HepG2 (cell line): Measurements from ENCODE around the gene IQCH. TPM values are rescaled to one million over a fixed set of nuclear protein-coding genes. Genes with fewer than 3 reads are reported as not detected.

ENCODE experiments used
- ATAC-seq: fragments of 200-7000 bp; cut with Tn5 transposase; 3 replicates; pipeline ENCODE4 v1.9.1; 2020; ENCODE audit warnings: mild to moderate bottlenecking, moderate library complexity
- BruUV-seq: library from RNA; stranded (reverse); fragments of 400-500 nt; replicated peaks from 2 replicates; lab custom pipeline; 2021; lab: Mats Ljungman, UMichigan
- CTCF ChIA-PET: fragments of 300-600 bp; formaldehyde crosslinking; extraction: SDS; loops from one replicate; lab custom pipeline; 2021; ENCODE audit warnings: low total read pairs, inconsistent platforms, low intra/inter-chr PET ratio; lab: Yijun Ruan, JAX
- POLR2A ChIA-PET: fragments of 350-600 bp; sonication (Branson Sonifier 250); formaldehyde crosslinking; loops from one replicate; lab custom pipeline; 2020; ENCODE audit warnings: antibody characterized with exemption, inconsistent platforms; lab: Yijun Ruan, JAX
- DNase-seq: peaks from one replicate; pipeline ENCODE4 v3.0.0-alpha.2; 2015; ENCODE audit warnings: low spot score
- FAIRE-seq: peaks from 3 replicates; lab custom pipeline; 2011; peaks lifted over from hg19 to GRCh38; lab: Jason Lieb, UNC
- H2AFZ ChIP-seq: one replicate; pipeline ENCODE4 v1.6.1; 2011; ENCODE audit warnings: low read length, inconsistent platforms
- H3K27ac ChIP-seq: fragments of 300-600 bp; 3 replicates; pipeline ENCODE4 v1.8.0; 2011; ENCODE audit warnings: mixed run types, mild to moderate bottlenecking, mixed read lengths, low read length, inconsistent platforms; ENCODE audit not compliant: insufficient read depth; ENCODE audit errors: extremely low read length
- H3K27me3 ChIP-seq, 2 experiments: fragments of 200-600 bp in 1 of 2; 2 replicates in 1 of 2; 3 replicates in 1 of 2; pipeline versions ENCODE4 v1.6.0 to v1.8.0; 2011; ENCODE audit warnings: low read length in 2 of 2, mild to moderate bottlenecking in 2 of 2, moderate library complexity in 2 of 2, inconsistent platforms in 1 of 2; ENCODE audit not compliant: insufficient read depth in 2 of 2, control insufficient read depth in 1 of 2
- H3K36me3 ChIP-seq, 2 experiments: fragments of 200-600 bp in 1 of 2; replicated peaks in 1 of 2; 2 replicates in 1 of 2; 3 replicates in 1 of 2; pipeline versions ENCODE4 v1.5.1 to v1.8.0; 2011; ENCODE audit warnings: low read length in 2 of 2, inconsistent platforms in 1 of 2; ENCODE audit not compliant: insufficient read depth in 2 of 2, control insufficient read depth in 1 of 2
- H3K4me1 ChIP-seq: 2 replicates; pipeline ENCODE4 v1.5.1; 2012; ENCODE audit warnings: low read length, inconsistent platforms; ENCODE audit not compliant: insufficient read depth
- H3K4me2 ChIP-seq: 2 replicates; pipeline ENCODE4 v1.6.0; 2011; ENCODE audit warnings: low read depth, low read length, inconsistent platforms
- H3K4me3 ChIP-seq, 3 experiments: fragments of 200-600 bp in 1 of 3; sonication (generic), shearing (Covaris generic) in 1 of 3; replicated peaks in 1 of 3; 2 replicates each; pipeline ENCODE4 v1.5.1; 2011 to 2016; ENCODE audit warnings: low read length in 3 of 3, inconsistent platforms in 2 of 3, low read depth in 2 of 3, mild to moderate bottlenecking in 2 of 3, control low read depth in 1 of 3, mixed read lengths in 1 of 3; ENCODE audit not compliant: insufficient read depth in 1 of 3
- H3K79me2 ChIP-seq: one replicate; pipeline ENCODE4 v1.6.1; 2011; ENCODE audit warnings: low read length, inconsistent platforms; ENCODE audit not compliant: insufficient read depth
- H3K9ac ChIP-seq: 2 replicates; pipeline ENCODE4 v1.6.0; 2011; ENCODE audit warnings: mild to moderate bottlenecking, low read depth, low read length, inconsistent platforms; ENCODE audit not compliant: insufficient read depth
- H3K9me3 ChIP-seq: 2 replicates; pipeline ENCODE4 v1.5.1; 2012; ENCODE audit warnings: mild to moderate bottlenecking, low read length
- H4K20me1 ChIP-seq: 2 replicates; pipeline ENCODE4 v1.6.0; 2011; ENCODE audit warnings: inconsistent platforms, mild to moderate bottlenecking, low read length, moderate library complexity; ENCODE audit not compliant: insufficient read depth
- CHD4 ChIP-seq: fragments of 200-600 bp; sonication (generic); IDR thresholded peaks from 2 replicates; pipeline ENCODE4 v1.7.0; 2017; ENCODE audit warnings: mild to moderate bottlenecking, low read length, borderline replicate concordance
- KAT7 ChIP-seq: IDR thresholded peaks from 2 replicates; pipeline ENCODE4 v1.6.1; 2018; ENCODE audit warnings: borderline replicate concordance, missing compliant biosample characterization
- ONECUT2 ChIP-seq: sonication (generic); formaldehyde crosslinking; IDR thresholded peaks from 2 replicates; pipeline ENCODE4 v1.4.0; 2020; ENCODE audit warnings: missing genetic modification reagents
- PBX2 ChIP-seq: IDR thresholded peaks from 2 replicates; pipeline ENCODE4 v1.6.1; 2016; ENCODE audit warnings: control low read depth
- RELA ChIP-seq: sonication (generic); formaldehyde crosslinking; IDR thresholded peaks from 2 replicates; pipeline ENCODE4 v1.4.0; 2020; ENCODE audit warnings: missing genetic modification reagents
- RFX5 ChIP-seq: IDR thresholded peaks from 2 replicates; pipeline ENCODE4 v1.6.1; 2011; ENCODE audit warnings: low read depth, low read length, improper control_type of control experiment
- SMARCC2 ChIP-seq: fragments of 450-650 bp; IDR thresholded peaks from 2 replicates; pipeline ENCODE4 v1.6.1; 2017; ENCODE audit warnings: antibody characterized with exemption, mild to moderate bottlenecking
- XBP1 ChIP-seq: sonication (generic); formaldehyde crosslinking; IDR thresholded peaks from 2 replicates; pipeline ENCODE4 v1.5.0; 2020; ENCODE audit warnings: missing genetic modification reagents
- ZC3H13 ChIP-seq: sonication (generic); formaldehyde crosslinking; IDR thresholded peaks from 2 replicates; pipeline ENCODE4 v1.8.1; 2023; ENCODE audit warnings: mild to moderate bottlenecking, missing genetic modification reagents, moderate library complexity
- ZFP91 ChIP-seq: sonication (generic); formaldehyde crosslinking; IDR thresholded peaks from 2 replicates; pipeline ENCODE4 v1.9.0; 2022; ENCODE audit warnings: missing genetic modification reagents, mild to moderate bottlenecking, borderline replicate concordance
- ZNF597 ChIP-seq: sonication (generic); formaldehyde crosslinking; IDR thresholded peaks from 2 replicates; pipeline ENCODE4 v1.5.0; 2020; ENCODE audit warnings: missing genetic modification reagents
- ZNF720 ChIP-seq: sonication (generic); formaldehyde crosslinking; IDR thresholded peaks from 2 replicates; pipeline ENCODE4 v1.4.0; 2020; ENCODE audit warnings: missing genetic modification reagents
- ZNF747 ChIP-seq: sonication (generic); formaldehyde crosslinking; IDR thresholded peaks from 2 replicates; pipeline ENCODE4 v1.8.1; 2023; ENCODE audit warnings: missing genetic modification reagents, mild to moderate bottlenecking, borderline replicate concordance
- ZNF841 ChIP-seq: sonication (generic); formaldehyde crosslinking; IDR thresholded peaks from 2 replicates; pipeline ENCODE4 v1.8.1; 2023; ENCODE audit warnings: missing genetic modification reagents, borderline replicate concordance
- WGBS: methylation state at CpG from one replicate; pipeline ENCODE4 v1.1.6; 2017; ENCODE audit warnings: low lambda C conversion rate; 5-methylcytosine and 5-hydroxymethylcytosine counted together
- in situ Hi-C: cut with HindIII; loops from 2 replicates; pipeline ENCODE4 v1.10.0; 2017; ENCODE audit warnings: low pct_unique_long_range_greater_than_20kb; ENCODE audit not compliant: extremely low pct_ligation_motif_present
- intact Hi-C: fragments of 100-400 bp; cut with micrococcal nuclease; formaldehyde crosslinking; loops from one replicate; pipeline ENCODE4 v1.10.0; 2022; ENCODE audit not compliant: unreplicated experiment
- polyA plus RNA-seq, 8 experiments: library from polyadenylated mRNA; depleted of rRNA in 3 of 8; stranded (reverse) in 7 of 8; unstranded in 1 of 8; fragments of >200 nt; fragmentation: Illumina TruSeq in 4 of 8; extraction: Trizol in 4 of 8; gene quantifications; 2 replicates each; pipeline versions ENCODE4 v1.2.1 to v1.2.3, GENCODE V29; 2011 to 2016; ENCODE audit warnings: low read depth in 4 of 8, missing spikeins in 1 of 8, mixed read lengths in 1 of 8; ENCODE audit not compliant: insufficient read depth in 1 of 8
- total RNA-seq, 5 experiments: library from RNA; depleted of rRNA; stranded (reverse); fragments of >200 nt; fragmentation: Illumina TruSeq; extraction: Trizol; gene quantifications; 2 replicates each; pipeline ENCODE4 v1.2.3, GENCODE V29; 2016; ENCODE audit warnings: low read depth in 1 of 5
- TF ChIP-seq, protein P1 (sequence below): sonication (generic); formaldehyde crosslinking; IDR thresholded peaks from 2 replicates; pipeline ENCODE4 v1.4.0; 2020; ENCODE audit warnings: low read depth, mild to moderate bottlenecking, missing genetic modification reagents
- TF ChIP-seq, protein P2 (sequence below): IDR thresholded peaks from 2 replicates; pipeline ENCODE4 v1.6.1; 2012; ENCODE audit warnings: inconsistent platforms

Gene IQCH
- total and polyA plus RNA-seq, 2 of the 13 experiments (the other 11 are each of a cell fraction or from before 2014, with no cell fraction given): 0.16 to 0.55 TPM

DNA sequence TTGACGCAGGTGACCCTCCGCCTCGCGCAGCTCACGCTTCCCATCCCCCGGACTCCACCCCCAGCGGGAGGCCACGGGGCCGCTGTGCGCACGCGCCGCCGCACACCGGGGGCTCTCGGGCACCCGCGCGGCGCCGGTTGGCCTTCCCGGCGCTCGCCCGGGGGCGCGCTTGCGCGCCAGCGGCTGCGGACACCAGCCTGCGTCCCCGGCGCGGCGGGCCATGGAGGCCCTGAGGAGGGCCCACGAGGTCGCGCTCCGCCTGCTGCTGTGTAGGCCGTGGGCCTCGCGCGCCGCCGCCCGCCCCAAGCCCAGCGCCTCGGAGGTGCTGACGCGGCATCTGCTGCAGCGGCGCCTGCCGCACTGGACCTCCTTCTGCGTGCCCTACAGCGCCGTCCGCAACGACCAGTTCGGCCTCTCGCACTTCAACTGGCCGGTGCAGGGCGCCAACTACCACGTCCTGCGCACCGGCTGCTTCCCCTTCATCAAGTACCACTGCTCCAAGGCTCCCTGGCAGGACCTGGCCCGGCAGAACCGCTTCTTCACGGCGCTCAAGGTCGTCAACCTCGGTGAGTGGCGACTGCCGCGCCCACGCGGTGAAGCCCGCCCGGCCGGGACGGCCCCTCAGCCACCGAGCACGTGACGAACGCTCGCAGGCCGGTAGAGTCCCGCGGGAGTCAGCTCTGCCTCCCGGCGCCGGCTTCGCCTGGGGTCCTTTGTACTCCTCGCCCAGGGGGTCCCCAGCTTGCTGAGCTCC is 266.6 kb downstream of the IQCH start, which contains the start of gene C15orf61:
C15orf61 (plus strand) TSS at position 103 of the 754 bp plus-strand sequence; CDS start at position 221, 118 bp downstream.
- ATAC-seq: peak; percentile 91
- Histone ChIP-seq H3K4me1 (peaks cover 35% of the 10 kb centered on the region), H3K27me3 (no peaks in the 10 kb centered on the region), H3K27ac (peak within 1 kb of the TSS; percentile 99), H3K4me2 (peak within 1 kb of the TSS; percentile 93), H2AFZ (peak within 1 kb of the TSS; percentile 11), H4K20me1 (no peaks in the 10 kb centered on the region; the same call in 1 of the 2 replicates), H3K9me3 (no peaks in the 10 kb centered on the region), H3K36me3 (no peaks in the 10 kb centered on the region), H3K9ac (peak within 1 kb of the TSS; percentile 97), H3K79me2 (peaks cover 34% of the 10 kb centered on the region), H3K4me3 (peak within 1 kb of the TSS; percentile 75 to 89 (median 83))
- intact Hi-C loops: no loop called here
- WGBS: 0% methylated on average over 17 of the region's 94 CpGs
- no peak for FAIRE-seq
- ChIA-PET CTCF (no interaction called here), POLR2A (interaction anchor here (0.6 to 2.8 kb wide), 9 partner anchors 10 to 456 kb away, joined by 3 to 31 read pairs (median 4); partner anchors contain the start of genes MAP2K5 and SMAD3)
- in situ Hi-C loops: no loop called here
- DNase-seq: peak; percentile 83
- BruUV-seq: no TSS peak
- TF ChIP-seq, protein P1, sequence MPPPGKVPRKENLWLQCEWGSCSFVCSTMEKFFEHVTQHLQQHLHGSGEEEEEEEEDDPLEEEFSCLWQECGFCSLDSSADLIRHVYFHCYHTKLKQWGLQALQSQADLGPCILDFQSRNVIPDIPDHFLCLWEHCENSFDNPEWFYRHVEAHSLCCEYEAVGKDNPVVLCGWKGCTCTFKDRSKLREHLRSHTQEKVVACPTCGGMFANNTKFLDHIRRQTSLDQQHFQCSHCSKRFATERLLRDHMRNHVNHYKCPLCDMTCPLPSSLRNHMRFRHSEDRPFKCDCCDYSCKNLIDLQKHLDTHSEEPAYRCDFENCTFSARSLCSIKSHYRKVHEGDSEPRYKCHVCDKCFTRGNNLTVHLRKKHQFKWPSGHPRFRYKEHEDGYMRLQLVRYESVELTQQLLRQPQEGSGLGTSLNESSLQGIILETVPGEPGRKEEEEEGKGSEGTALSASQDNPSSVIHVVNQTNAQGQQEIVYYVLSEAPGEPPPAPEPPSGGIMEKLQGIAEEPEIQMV (CRISPR knock-in tag): peak; percentile 92
- TF ChIP-seq KAT7 (CRISPR knock-in tag): no peak; the same call in 1 of the 2 replicates
- 0 out of 2 replicates have a peak, but pooled peaks have one; percentile 68 for TF ChIP-seq ZNF841
- TF ChIP-seq ZFP91: peak; percentile 87; the same call in 1 of the 2 replicates
- TF ChIP-seq XBP1: peak; percentile 60; the same call in 1 of the 2 replicates
- no peak for TF ChIP-seq ZNF597 (CRISPR knock-in tag)
- no peak for TF ChIP-seq CHD4
- no peak; the same call in 1 of the 2 replicates for TF ChIP-seq RFX5
- TF ChIP-seq ZNF720: 0 out of 2 replicates have a peak, but pooled peaks have one; percentile 20
- no peak for TF ChIP-seq SMARCC2
- no peak for TF ChIP-seq ONECUT2
- no peak for TF ChIP-seq ZNF747 (CRISPR knock-in tag)
- TF ChIP-seq ZC3H13: peak; percentile 91
- TF ChIP-seq, protein P2, sequence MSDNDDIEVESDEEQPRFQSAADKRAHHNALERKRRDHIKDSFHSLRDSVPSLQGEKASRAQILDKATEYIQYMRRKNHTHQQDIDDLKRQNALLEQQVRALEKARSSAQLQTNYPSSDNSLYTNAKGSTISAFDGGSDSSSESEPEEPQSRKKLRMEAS: peak; percentile 95
- no peak for TF ChIP-seq PBX2 (CRISPR knock-in tag)
- 0 out of 2 replicates have a peak, but pooled peaks have one; percentile 16 for TF ChIP-seq RELA (CRISPR knock-in tag)
